SK-N-MC (cell line): Measurements from ENCODE around the gene PISD.

Source experiments
- EZH2 ChIP-seq: fragments of 200-600 bp; sonication (generic); IDR thresholded peaks from one replicate; pipeline ENCODE4 v1.6.1; 2017; ENCODE audit warnings: antibody characterized with exemption
- FOXP2 ChIP-seq: optimal IDR thresholded peaks from 2 replicates; pipeline ENCODE3; 2011; ENCODE audit warnings: mild to moderate bottlenecking, moderate library complexity; ENCODE audit not compliant: insufficient read depth; ENCODE audit errors: extremely low read length, control extremely low read depth

- TF ChIP-seq EZH2 (no peak), FOXP2 (no peak)
These were observed 32.9 kb downstream of the PISD start for GRCh38 chr22:31628969-31629708.
